HepG2 (cell line): ENCODE data around the gene INSR. TPM values are rescaled to one million over a fixed set of nuclear protein-coding genes. Genes with fewer than 3 reads are reported as not detected.

ENCODE experiments used
- ATF3 ChIP-seq: sonication (generic); formaldehyde crosslinking; IDR thresholded peaks from 2 replicates; pipeline ENCODE4 v1.4.0; 2020; ENCODE audit warnings: missing genetic modification reagents
- ATM ChIP-seq: fragments of 450-650 bp; IDR thresholded peaks from 2 replicates; pipeline ENCODE4 v1.7.1; 2017; ENCODE audit warnings: mild to moderate bottlenecking, borderline replicate concordance
- CREM ChIP-seq, 2 experiments: sonication (generic) in 1 of 2; formaldehyde crosslinking in 1 of 2; IDR thresholded peaks; 2 replicates each; pipeline versions ENCODE4 v1.4.0 to v1.6.1; 2016 to 2020; ENCODE audit warnings: antibody characterized with exemption in 1 of 2, mild to moderate bottlenecking in 1 of 2, missing genetic modification reagents in 1 of 2
- FOSL2 ChIP-seq: sonication (generic); formaldehyde crosslinking; IDR thresholded peaks from 2 replicates; pipeline ENCODE4 v1.4.0; 2020; ENCODE audit warnings: missing genetic modification reagents
- GTF3A ChIP-seq: sonication (generic); formaldehyde crosslinking; conservative IDR thresholded peaks from 2 replicates; pipeline ENCODE4 v1.4.0; 2020; ENCODE audit warnings: mild to moderate bottlenecking, missing genetic modification reagents
- MBD4 ChIP-seq: IDR thresholded peaks from 2 replicates; pipeline ENCODE4 v1.6.1; 2012; ENCODE audit warnings: low read length, inconsistent platforms, borderline replicate concordance
- MLXIP ChIP-seq: sonication (generic); formaldehyde crosslinking; IDR thresholded peaks from 2 replicates; pipeline ENCODE4 v1.9.0; 2021; ENCODE audit warnings: missing genetic modification reagents, borderline replicate concordance
- PHB2 ChIP-seq: fragments of 450-650 bp; IDR thresholded peaks from 2 replicates; pipeline ENCODE4 v1.6.1; 2018; ENCODE audit not compliant: partially characterized antibody
- RAD51 ChIP-seq: fragments of 450-650 bp; IDR thresholded peaks from 2 replicates; pipeline ENCODE4 v1.6.1; 2016; ENCODE audit warnings: borderline replicate concordance
- REPIN1 ChIP-seq: sonication (generic); formaldehyde crosslinking; IDR thresholded peaks from 2 replicates; pipeline ENCODE4 v1.8.0; 2022; ENCODE audit warnings: missing genetic modification reagents, low read depth, mild to moderate bottlenecking, borderline replicate concordance
- RXRB ChIP-seq: IDR thresholded peaks from 2 replicates; pipeline ENCODE4 v1.6.1; 2016; ENCODE audit warnings: borderline replicate concordance, missing genetic modification reagents, missing compliant biosample characterization
- SP4 ChIP-seq: sonication (generic); formaldehyde crosslinking; IDR thresholded peaks from 2 replicates; pipeline ENCODE4 v1.8.1; 2023; ENCODE audit warnings: mild to moderate bottlenecking, missing genetic modification reagents
- ZNF44 ChIP-seq: sonication (generic); formaldehyde crosslinking; IDR thresholded peaks from 2 replicates; pipeline ENCODE4 v1.5.1; 2020; ENCODE audit warnings: mild to moderate bottlenecking, missing genetic modification reagents
- polyA plus RNA-seq, 8 experiments: library from polyadenylated mRNA; depleted of rRNA in 3 of 8; stranded (reverse) in 7 of 8; unstranded in 1 of 8; fragments of >200 nt; fragmentation: Illumina TruSeq in 4 of 8; extraction: Trizol in 4 of 8; gene quantifications; 2 replicates each; pipeline versions ENCODE4 v1.2.1 to v1.2.3, GENCODE V29; 2011 to 2016; ENCODE audit warnings: low read depth in 4 of 8, missing spikeins in 1 of 8, mixed read lengths in 1 of 8; ENCODE audit not compliant: insufficient read depth in 1 of 8
- total RNA-seq, 5 experiments: library from RNA; depleted of rRNA; stranded (reverse); fragments of >200 nt; fragmentation: Illumina TruSeq; extraction: Trizol; gene quantifications; 2 replicates each; pipeline ENCODE4 v1.2.3, GENCODE V29; 2016; ENCODE audit warnings: low read depth in 1 of 5
- TF ChIP-seq, protein P1 (sequence below): sonication (generic); formaldehyde crosslinking; IDR thresholded peaks from 2 replicates; pipeline ENCODE4 v1.8.1; 2023; ENCODE audit warnings: mild to moderate bottlenecking, missing genetic modification reagents
- TF ChIP-seq, protein P2 (sequence below): sonication (generic); formaldehyde crosslinking; IDR thresholded peaks from 2 replicates; pipeline ENCODE4 v1.4.0; 2020; ENCODE audit warnings: missing genetic modification reagents
- TF ChIP-seq, protein P3 (sequence below): sonication (generic); formaldehyde crosslinking; IDR thresholded peaks from 2 replicates; pipeline ENCODE4 v1.8.0; 2022; ENCODE audit warnings: missing genetic modification reagents, low read depth, mild to moderate bottlenecking, borderline replicate concordance
- TF ChIP-seq, protein P4 (sequence below): sonication (generic); formaldehyde crosslinking; IDR thresholded peaks from 2 replicates; pipeline ENCODE4 v1.5.0; 2020; ENCODE audit warnings: mild to moderate bottlenecking, missing genetic modification reagents
- TF ChIP-seq, protein P5 (sequence below): sonication (generic); formaldehyde crosslinking; IDR thresholded peaks from 2 replicates; pipeline ENCODE4 v1.4.0; 2020; ENCODE audit warnings: missing genetic modification reagents

INSR gene
- total and polyA plus RNA-seq, 2 of the 13 experiments (the other 11 are each of a cell fraction or from before 2014, with no cell fraction given), result 24.2 to 29.8 TPM

DNA sequence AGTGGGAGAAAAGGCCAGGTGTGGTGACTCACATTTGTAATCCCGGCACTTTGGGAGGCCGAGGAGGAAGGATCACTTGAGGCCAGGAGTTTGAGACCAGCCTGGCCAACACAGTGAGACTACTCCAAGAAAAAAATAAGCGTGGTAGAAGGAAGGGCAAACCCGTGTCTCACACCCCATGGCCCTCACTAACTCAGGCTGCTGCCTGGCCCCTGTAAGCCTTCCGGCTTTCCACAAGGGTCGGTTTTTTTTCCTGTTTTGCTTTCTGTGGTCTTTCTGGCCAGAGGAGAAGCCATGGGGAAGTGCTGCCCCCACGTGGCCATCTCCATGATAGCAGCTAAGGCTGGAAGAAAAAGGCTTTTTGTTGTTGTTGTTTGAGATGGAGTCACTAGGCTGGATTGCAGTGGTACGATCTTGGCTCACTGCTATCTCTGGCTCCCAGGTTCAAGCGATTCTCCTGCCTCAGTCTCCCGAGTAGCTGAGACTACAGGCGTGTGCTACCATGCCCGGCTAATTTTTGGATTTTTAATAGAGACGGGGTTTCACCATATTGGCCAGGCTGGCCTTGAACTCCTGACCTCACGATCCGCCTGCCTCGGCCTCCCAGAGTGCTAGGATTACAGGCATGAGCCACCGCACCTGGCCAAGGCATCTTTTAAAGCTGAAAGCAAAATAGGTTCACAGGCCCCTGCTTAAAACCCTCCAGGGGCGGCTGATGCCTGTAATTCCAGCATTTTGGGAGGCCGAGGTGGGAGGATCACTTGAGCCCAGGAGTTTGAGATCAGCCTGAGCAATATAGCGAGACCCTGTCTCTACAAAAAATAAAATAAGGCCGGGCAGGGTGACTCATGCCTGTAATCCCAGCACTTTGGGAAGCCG, 47.0 kb upstream of the INSR start (continued):
- TF ChIP-seq, protein P1, sequence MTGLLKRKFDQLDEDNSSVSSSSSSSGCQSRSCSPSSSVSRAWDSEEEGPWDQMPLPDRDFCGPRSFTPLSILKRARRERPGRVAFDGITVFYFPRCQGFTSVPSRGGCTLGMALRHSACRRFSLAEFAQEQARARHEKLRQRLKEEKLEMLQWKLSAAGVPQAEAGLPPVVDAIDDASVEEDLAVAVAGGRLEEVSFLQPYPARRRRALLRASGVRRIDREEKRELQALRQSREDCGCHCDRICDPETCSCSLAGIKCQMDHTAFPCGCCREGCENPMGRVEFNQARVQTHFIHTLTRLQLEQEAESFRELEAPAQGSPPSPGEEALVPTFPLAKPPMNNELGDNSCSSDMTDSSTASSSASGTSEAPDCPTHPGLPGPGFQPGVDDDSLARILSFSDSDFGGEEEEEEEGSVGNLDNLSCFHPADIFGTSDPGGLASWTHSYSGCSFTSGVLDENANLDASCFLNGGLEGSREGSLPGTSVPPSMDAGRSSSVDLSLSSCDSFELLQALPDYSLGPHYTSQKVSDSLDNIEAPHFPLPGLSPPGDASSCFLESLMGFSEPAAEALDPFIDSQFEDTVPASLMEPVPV (CRISPR knock-in tag), result no peak
- TF ChIP-seq CREM (IDR thresholded peaks at IDR 0.05), result no peak
- no peak for TF ChIP-seq CREM (CRISPR knock-in tag; IDR thresholded peaks at IDR 0.05)
- TF ChIP-seq RAD51, result no peak
- TF ChIP-seq, protein P2, sequence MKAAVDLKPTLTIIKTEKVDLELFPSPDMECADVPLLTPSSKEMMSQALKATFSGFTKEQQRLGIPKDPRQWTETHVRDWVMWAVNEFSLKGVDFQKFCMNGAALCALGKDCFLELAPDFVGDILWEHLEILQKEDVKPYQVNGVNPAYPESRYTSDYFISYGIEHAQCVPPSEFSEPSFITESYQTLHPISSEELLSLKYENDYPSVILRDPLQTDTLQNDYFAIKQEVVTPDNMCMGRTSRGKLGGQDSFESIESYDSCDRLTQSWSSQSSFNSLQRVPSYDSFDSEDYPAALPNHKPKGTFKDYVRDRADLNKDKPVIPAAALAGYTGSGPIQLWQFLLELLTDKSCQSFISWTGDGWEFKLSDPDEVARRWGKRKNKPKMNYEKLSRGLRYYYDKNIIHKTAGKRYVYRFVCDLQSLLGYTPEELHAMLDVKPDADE (CRISPR knock-in tag), result no peak
- peak; percentile 61; the same call in 1 of the 2 replicates for TF ChIP-seq REPIN1 (CRISPR knock-in tag)
- no peak for TF ChIP-seq ATM
- TF ChIP-seq, protein P3, sequence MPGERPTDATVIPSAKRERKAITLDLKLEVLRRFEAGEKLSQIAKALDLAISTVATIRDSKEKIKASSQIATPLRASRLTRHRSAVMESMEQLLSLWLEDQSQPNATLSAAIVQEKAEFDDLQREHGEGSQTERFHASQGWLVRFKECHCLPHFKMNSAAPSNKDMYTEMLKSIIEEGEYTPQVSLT, result no peak
- TF ChIP-seq, protein P4, sequence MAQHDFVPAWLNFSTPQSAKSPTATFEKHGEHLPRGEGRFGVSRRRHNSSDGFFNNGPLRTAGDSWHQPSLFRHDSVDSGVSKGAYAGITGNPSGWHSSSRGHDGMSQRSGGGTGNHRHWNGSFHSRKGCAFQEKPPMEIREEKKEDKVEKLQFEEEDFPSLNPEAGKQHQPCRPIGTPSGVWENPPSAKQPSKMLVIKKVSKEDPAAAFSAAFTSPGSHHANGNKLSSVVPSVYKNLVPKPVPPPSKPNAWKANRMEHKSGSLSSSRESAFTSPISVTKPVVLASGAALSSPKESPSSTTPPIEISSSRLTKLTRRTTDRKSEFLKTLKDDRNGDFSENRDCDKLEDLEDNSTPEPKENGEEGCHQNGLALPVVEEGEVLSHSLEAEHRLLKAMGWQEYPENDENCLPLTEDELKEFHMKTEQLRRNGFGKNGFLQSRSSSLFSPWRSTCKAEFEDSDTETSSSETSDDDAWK (CRISPR knock-in tag), result no peak
- TF ChIP-seq MBD4, result no peak
- TF ChIP-seq, protein P5, sequence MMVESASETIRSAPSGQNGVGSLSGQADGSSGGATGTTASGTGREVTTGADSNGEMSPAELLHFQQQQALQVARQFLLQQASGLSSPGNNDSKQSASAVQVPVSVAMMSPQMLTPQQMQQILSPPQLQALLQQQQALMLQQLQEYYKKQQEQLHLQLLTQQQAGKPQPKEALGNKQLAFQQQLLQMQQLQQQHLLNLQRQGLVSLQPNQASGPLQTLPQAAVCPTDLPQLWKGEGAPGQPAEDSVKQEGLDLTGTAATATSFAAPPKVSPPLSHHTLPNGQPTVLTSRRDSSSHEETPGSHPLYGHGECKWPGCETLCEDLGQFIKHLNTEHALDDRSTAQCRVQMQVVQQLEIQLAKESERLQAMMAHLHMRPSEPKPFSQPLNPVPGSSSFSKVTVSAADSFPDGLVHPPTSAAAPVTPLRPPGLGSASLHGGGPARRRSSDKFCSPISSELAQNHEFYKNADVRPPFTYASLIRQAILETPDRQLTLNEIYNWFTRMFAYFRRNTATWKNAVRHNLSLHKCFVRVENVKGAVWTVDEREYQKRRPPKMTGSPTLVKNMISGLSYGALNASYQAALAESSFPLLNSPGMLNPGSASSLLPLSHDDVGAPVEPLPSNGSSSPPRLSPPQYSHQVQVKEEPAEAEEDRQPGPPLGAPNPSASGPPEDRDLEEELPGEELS (CRISPR knock-in tag), result peak; percentile 45; the same call in 1 of the 2 replicates
- no peak for TF ChIP-seq ZNF44
- no peak for TF ChIP-seq GTF3A (CRISPR knock-in tag)
- no peak for TF ChIP-seq ATF3 (CRISPR knock-in tag)
- no peak for TF ChIP-seq PHB2
- TF ChIP-seq FOSL2, result peak; percentile 23; the same call in 1 of the 2 replicates
- no peak for TF ChIP-seq MLXIP (CRISPR knock-in tag)
- peak; percentile 42; the same call in 1 of the 2 replicates for TF ChIP-seq RXRB
- no peak for TF ChIP-seq SP4 (CRISPR knock-in tag)
